Immature natural killer cell (primary cell): ENCODE measurements around the gene CARD11. TPM values are rescaled to one million over a fixed set of nuclear protein-coding genes. Genes with fewer than 3 reads are reported as not detected.
A peak's percentile ranks its signal among the peaks of the same experiment; 100 is the strongest.

Experiments used
- DNase-seq, 3 donors: peaks; one replicate each; pipeline ENCODE4 v3.0.0; 2022; ENCODE audit warnings: mixed read lengths in 1 of 3
- H3K27ac Mint-ChIP-seq, 6 donors: one replicate each; pipeline ENCODE4 v1.8.0; 2020; ENCODE audit warnings: mixed read lengths in 6 of 6, mild to moderate bottlenecking in 5 of 6, inconsistent platforms in 4 of 6, moderate library complexity in 3 of 6
- H3K27me3 Mint-ChIP-seq, 3 donors: one replicate each; pipeline ENCODE4 v1.8.0; 2020 to 2021; ENCODE audit warnings: low read depth in 3 of 3, mild to moderate bottlenecking in 3 of 3, mixed read lengths in 3 of 3, moderate library complexity in 3 of 3, inconsistent platforms in 1 of 3
- H3K36me3 Mint-ChIP-seq, 3 donors: one replicate each; pipeline ENCODE4 v1.8.0; 2020; ENCODE audit warnings: mixed read lengths in 3 of 3, inconsistent platforms in 2 of 3, mild to moderate bottlenecking in 2 of 3
- H3K4me1 Mint-ChIP-seq, 2 donors: one replicate each; pipeline ENCODE4 v1.8.0; 2020; ENCODE audit warnings: inconsistent platforms in 2 of 2, mild to moderate bottlenecking in 2 of 2, mixed read lengths in 2 of 2, moderate library complexity in 1 of 2
- H3K4me3 Mint-ChIP-seq, 5 donors: one replicate each; pipeline ENCODE4 v1.8.0; 2020; ENCODE audit warnings: mild to moderate bottlenecking in 5 of 5, mixed read lengths in 5 of 5, inconsistent platforms in 3 of 5, moderate library complexity in 3 of 5
- H3K9me3 Mint-ChIP-seq, 6 donors: one replicate each; pipeline ENCODE4 v1.8.0; 2020; ENCODE audit warnings: mild to moderate bottlenecking in 6 of 6, mixed read lengths in 6 of 6, inconsistent platforms in 4 of 6, moderate library complexity in 3 of 6
- polyA plus RNA-seq, 3 donors: library from polyadenylated mRNA; unstranded; fragments of 300-500 nt; fragmentation: Illumina TruSeq; gene quantifications; one replicate each; pipeline ENCODE4 v1.2.3, GENCODE V29; 2021

Gene CARD11
- polyA plus RNA-seq, 3 donors from 2014 or later: 3.3 to 76.5 (median 18.7) TPM

DNA sequence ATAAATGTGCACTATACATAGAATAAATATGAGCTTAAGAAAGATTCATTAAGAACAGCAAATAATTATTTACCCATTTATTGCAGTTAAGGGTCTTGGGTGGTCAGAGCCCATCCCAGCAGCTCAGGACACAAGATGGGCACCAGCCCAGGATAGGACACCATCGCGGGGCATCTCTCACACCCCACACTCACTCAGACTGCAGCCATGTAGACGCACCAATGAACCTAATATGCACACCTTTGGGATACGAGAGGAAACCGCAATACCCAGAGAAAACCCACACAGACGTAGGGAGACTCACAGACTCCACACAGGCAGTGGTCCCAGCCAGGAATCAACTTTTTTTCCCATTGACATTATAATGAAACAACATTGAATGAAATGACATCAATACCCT is 36.0 kb downstream of the CARD11 start:
- H3K9me3 Mint-ChIP-seq: no peaks in the 10 kb centered on the region
- peak overlapping the region in 1 of 5 donors; percentile 2 for H3K4me3 Mint-ChIP-seq
- peak overlapping the region; percentile 58 to 91 (median 83) for H3K27ac Mint-ChIP-seq
- H3K4me1 Mint-ChIP-seq: peaks cover 76 to 82% of the 10 kb centered on the region in 2 donors
- peaks cover 6 to 11% (median 7%) of the 10 kb centered on the region in 3 donors for H3K36me3 Mint-ChIP-seq
- DNase-seq: no peak
- H3K27me3 Mint-ChIP-seq: peaks cover 0 to 2% (median 0%) of the 10 kb centered on the region in 3 donors

- H3K27ac Mint-ChIP-seq: peak overlapping the region in 3 of 6 donors; percentile 17 to 91 (median 58)
- no peak overlapping the region for H3K4me3 Mint-ChIP-seq
- H3K36me3 Mint-ChIP-seq: peaks cover 7 to 10% (median 8%) of the 10 kb centered on the region in 3 donors
- no peaks in the 10 kb centered on the region for H3K9me3 Mint-ChIP-seq
- DNase-seq: no peak
- peaks cover 73 to 82% of the 10 kb centered on the region in 2 donors for H3K4me1 Mint-ChIP-seq
- peaks cover 2 to 4% (median 3%) of the 10 kb centered on the region in 3 donors for H3K27me3 Mint-ChIP-seq
These were observed 38.4 kb downstream of the CARD11 start for GRCh38 chr7:3005257-3005656.

- H3K4me3 Mint-ChIP-seq: no peak overlapping the region
- peaks cover 73 to 82% of the 10 kb centered on the region in 2 donors for H3K4me1 Mint-ChIP-seq
These were observed 39.7 kb downstream of the CARD11 start for GRCh38 chr7:3003936-3004335.

DNA sequence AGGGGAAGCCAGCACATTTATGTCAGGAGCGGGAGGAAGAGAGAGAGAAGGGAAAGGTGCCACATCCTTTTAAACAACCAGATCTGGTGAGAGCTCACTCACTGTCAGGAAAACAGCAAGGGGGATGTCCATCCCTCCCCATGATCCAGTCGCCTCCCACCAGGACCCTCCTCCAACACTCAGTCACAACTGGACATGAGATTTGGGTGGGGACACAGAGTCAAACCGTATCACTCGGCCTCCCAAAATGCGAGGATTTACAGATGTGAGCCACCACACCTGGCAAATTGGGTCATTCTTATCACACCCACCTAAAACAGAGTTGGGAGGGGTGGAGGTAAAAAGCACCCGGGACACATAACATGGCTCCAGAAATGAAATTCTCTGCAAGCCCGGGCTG is 41.0 kb downstream of the CARD11 start:
- H3K27ac Mint-ChIP-seq: peak overlapping the region in 4 of 6 donors; percentile 20 to 80 (median 58)
- H3K4me3 Mint-ChIP-seq: no peak overlapping the region
- peaks cover 0 to 4% (median 3%) of the 10 kb centered on the region in 3 donors for H3K27me3 Mint-ChIP-seq
- peaks cover 8 to 17% (median 12%) of the 10 kb centered on the region in 3 donors for H3K36me3 Mint-ChIP-seq
- H3K4me1 Mint-ChIP-seq: peaks cover 66 to 76% of the 10 kb centered on the region in 2 donors
- DNase-seq: no peak
- no peaks in the 10 kb centered on the region for H3K9me3 Mint-ChIP-seq

More at GRCh38 chr7:3003936-3004335, 39.7 kb downstream of the CARD11 start:
- no peak for DNase-seq
- Mint-ChIP-seq H3K27me3 (peaks cover 0 to 4% (median 3%) of the 10 kb centered on the region in 3 donors), H3K27ac (peak overlapping the region in 4 of 6 donors; percentile 38 to 76 (median 63)), H3K36me3 (peaks cover 8 to 14% (median 13%) of the 10 kb centered on the region in 3 donors), H3K9me3 (no peaks in the 10 kb centered on the region)

DNA sequence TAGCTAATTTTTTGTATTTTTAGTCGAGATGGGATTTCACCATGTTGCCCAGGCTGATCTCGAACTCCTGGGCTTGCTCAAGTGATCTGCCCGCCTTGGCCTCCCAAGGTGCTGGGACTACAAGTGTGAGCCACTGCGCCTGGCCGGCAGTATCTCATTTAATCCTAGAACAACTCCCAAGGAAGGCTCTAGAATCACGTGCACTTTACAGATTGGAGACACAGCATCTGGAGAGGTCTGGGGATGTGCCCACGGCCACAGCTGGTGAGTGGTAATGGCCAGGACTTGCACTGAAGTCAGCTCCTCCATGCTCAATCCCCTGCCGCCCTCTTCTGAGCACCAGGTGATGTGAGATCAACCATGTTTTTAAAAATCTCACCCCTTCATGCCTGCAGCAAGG is 43.1 kb downstream of the CARD11 start:
- H3K9me3 Mint-ChIP-seq: no peaks in the 10 kb centered on the region
- H3K4me3 Mint-ChIP-seq: no peak overlapping the region
- DNase-seq: no peak
- H3K36me3 Mint-ChIP-seq: peaks cover 12 to 20% (median 13%) of the 10 kb centered on the region in 3 donors
- H3K27ac Mint-ChIP-seq: peak overlapping the region; percentile 54 to 76 (median 62)
- peaks cover 62 to 74% of the 10 kb centered on the region in 2 donors for H3K4me1 Mint-ChIP-seq
- H3K27me3 Mint-ChIP-seq: peaks cover 0 to 6% (median 4%) of the 10 kb centered on the region in 3 donors

DNA sequence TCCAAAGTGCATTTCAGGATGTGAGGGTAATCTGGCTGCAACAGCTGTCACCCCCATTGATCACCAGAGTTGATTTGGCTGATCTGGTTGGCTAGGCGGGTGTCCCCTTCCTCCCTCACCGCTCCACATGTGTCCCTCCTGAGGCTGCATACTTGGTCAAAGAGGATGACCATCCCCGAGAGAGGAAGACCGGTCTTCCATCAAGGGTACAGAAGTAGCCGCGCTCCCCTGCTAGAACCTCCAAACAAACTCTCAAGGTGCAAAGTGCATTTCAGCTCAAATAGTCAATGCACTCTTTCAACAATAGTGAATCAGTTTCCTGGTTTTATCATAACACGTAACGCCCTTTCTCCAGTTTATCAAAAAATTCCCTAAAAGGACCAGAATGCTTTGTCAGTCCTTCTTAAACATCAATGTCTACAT is 44.6 kb downstream of the CARD11 start:
- Mint-ChIP-seq H3K4me3 (no peak overlapping the region), H3K27me3 (peaks cover 0 to 6% (median 4%) of the 10 kb centered on the region in 3 donors), H3K4me1 (peaks cover 74 to 88% of the 10 kb centered on the region in 2 donors), H3K36me3 (peaks cover 24 to 30% (median 24%) of the 10 kb centered on the region in 3 donors), H3K27ac (peak overlapping the region; percentile 54 to 89 (median 83)), H3K9me3 (no peaks in the 10 kb centered on the region)
- DNase-seq: no peak

DNA sequence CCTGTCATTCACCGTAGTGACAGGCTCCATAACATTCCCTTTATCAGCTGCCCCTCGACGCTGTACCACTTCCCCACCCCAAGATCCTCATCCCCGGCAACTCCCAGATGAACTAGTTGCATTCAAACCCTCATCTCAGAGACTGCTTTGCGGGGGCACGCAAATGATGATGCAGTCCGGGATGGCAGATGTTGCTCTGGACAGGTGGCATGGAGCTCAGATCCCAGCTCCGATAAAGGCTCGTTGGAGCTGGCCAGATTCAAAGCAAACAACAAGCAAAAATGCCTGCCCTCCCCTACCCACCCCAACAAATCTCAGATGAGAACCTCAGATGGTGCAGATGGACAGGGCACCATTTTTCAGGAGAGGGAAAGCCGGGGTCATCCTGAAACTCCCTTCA is 46.7 kb downstream of the CARD11 start:
- DNase-seq: no peak
- peaks cover 25 to 36% (median 29%) of the 10 kb centered on the region in 3 donors for H3K36me3 Mint-ChIP-seq
- peaks cover 75 to 91% of the 10 kb centered on the region in 2 donors for H3K4me1 Mint-ChIP-seq
- peak overlapping the region; percentile 65 to 84 (median 76) for H3K27ac Mint-ChIP-seq
- no peak overlapping the region for H3K4me3 Mint-ChIP-seq
- H3K9me3 Mint-ChIP-seq: no peaks in the 10 kb centered on the region
- peaks cover 0 to 6% (median 4%) of the 10 kb centered on the region in 3 donors for H3K27me3 Mint-ChIP-seq

DNA sequence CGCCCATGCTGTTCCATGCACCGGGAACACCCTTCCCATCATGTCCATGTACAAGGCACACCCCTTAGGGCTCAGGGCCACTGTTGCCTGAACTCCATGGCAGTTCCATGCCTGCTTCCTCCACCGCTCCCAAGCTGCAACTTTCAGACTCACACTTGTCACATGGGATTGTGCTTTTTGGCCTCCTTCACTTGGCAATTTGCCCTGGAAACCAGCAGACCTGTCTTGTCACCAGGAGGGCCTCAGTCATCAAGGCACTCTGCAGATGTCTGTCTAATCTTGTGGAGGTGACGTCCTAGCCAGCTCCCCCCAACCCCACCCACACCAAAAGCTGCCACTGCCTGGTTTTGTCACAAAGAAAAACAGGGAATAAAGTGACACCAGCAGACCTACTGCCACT is 47.5 kb downstream of the CARD11 start:
- Mint-ChIP-seq H3K9me3 (peaks cover 0 to 1% (median 0%) of the 10 kb centered on the region in 6 donors), H3K27ac (peak overlapping the region; percentile 65 to 87 (median 80)), H3K4me1 (peaks cover 73 to 90% of the 10 kb centered on the region in 2 donors), H3K27me3 (peaks cover 0 to 6% (median 1%) of the 10 kb centered on the region in 3 donors), H3K36me3 (peaks cover 29 to 41% (median 29%) of the 10 kb centered on the region in 3 donors), H3K4me3 (no peak overlapping the region)
- DNase-seq: no peak

DNA sequence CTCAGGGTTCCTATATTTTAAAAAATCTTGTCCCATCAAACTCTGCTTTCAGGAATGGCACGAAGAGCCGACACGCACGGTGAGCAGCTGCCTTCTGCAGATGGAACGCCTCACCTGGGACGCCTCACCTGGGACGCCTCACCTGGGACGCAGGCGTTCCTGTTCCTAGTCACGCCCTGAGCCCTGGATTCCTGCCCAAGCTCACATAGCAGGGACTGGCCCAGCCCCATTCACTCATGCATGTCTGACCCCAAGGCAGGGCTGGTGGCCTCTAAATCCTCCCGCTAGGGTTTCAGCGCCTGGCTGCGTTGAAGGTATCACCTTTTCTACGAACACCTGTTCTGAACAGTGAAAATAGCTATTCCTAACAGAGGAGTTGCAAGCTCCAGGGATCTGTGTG is 49.8 kb downstream of the CARD11 start:
- Mint-ChIP-seq H3K9me3 (peaks cover 0 to 3% (median 0%) of the 10 kb centered on the region in 6 donors), H3K27ac (peak overlapping the region in 2 of 6 donors; percentile 83 to 86), H3K27me3 (peaks cover 0 to 3% (median 0%) of the 10 kb centered on the region in 3 donors), H3K4me1 (peaks cover 67 to 87% of the 10 kb centered on the region in 2 donors), H3K4me3 (no peak overlapping the region), H3K36me3 (peaks cover 23 to 37% (median 29%) of the 10 kb centered on the region in 3 donors)
- no peak for DNase-seq

GRCh38 chr7:2993396-2993795 is 50.3 kb downstream of the CARD11 start:
- DNase-seq: no peak
- peaks cover 0 to 3% (median 0%) of the 10 kb centered on the region in 6 donors for H3K9me3 Mint-ChIP-seq
- no peak overlapping the region for H3K4me3 Mint-ChIP-seq
- H3K27me3 Mint-ChIP-seq: peaks cover 0 to 3% (median 0%) of the 10 kb centered on the region in 3 donors
- peaks cover 68 to 90% of the 10 kb centered on the region in 2 donors for H3K4me1 Mint-ChIP-seq
- H3K27ac Mint-ChIP-seq: peak overlapping the region in 4 of 6 donors; percentile 56 to 91 (median 84)
- peaks cover 23 to 37% (median 29%) of the 10 kb centered on the region in 3 donors for H3K36me3 Mint-ChIP-seq

DNA sequence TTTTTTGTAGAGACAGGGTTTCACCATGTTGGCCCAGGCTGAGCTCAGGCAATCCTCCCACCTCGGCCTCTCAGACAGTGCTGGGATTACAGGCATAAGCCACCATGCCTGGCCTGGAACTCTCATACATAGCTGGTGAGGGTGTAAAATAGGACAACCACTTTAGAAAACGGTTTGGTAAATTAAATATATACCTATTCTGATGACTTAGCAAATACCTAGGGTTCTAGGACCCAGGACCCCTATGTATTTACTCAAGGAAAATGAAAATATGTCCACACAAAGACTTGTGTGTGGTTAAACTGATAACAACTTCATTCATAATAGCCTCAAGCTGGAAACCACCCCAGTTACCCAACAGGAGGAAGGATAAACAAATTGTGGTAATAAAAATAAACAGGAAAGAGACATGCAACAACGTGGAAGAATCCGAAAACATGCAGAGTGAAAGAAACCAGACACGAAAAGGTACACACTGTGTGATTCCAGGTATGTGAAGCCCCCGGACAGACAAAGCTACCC is 52.7 kb downstream of the CARD11 start:
- Mint-ChIP-seq H3K27me3 (no peaks in the 10 kb centered on the region), H3K4me1 (peaks cover 74 to 95% of the 10 kb centered on the region in 2 donors), H3K27ac (peak overlapping the region; percentile 14 to 91 (median 58)), H3K36me3 (peaks cover 20 to 28% (median 28%) of the 10 kb centered on the region in 3 donors), H3K4me3 (peak overlapping the region in 1 of 5 donors; percentile 39), H3K9me3 (peaks cover 0 to 3% (median 0%) of the 10 kb centered on the region in 6 donors)
- no peak for DNase-seq

DNA sequence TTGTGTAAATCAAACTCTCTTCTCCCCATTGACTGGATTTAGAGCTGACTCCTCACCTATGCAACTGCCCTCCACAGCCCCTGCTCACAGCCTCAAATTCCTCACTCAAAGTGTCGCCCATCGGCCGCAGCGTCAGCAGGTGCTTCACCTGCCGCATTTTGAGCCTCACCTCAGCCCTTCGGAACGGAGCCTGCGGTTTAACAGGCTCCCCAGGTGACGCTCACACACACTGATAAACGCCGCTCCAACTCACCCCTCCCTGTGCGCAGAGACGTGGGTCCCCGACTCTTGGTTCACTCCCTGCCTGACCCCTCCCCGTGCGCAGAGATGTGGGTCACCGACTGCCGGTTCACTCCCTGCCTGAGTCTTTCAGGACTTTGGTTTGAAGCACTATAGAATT is 57.1 kb downstream of the CARD11 start:
- no peak overlapping the region for H3K4me3 Mint-ChIP-seq
- H3K27me3 Mint-ChIP-seq: peaks cover 2% of the 10 kb centered on the region in 3 donors
- H3K36me3 Mint-ChIP-seq: peaks cover 0 to 12% (median 7%) of the 10 kb centered on the region in 3 donors
- H3K4me1 Mint-ChIP-seq: peaks cover 83 to 97% of the 10 kb centered on the region in 2 donors
- H3K9me3 Mint-ChIP-seq: peaks cover 0 to 3% (median 0%) of the 10 kb centered on the region in 6 donors
- no peak for DNase-seq
- peak overlapping the region; percentile 54 to 97 (median 79) for H3K27ac Mint-ChIP-seq

- H3K4me1 Mint-ChIP-seq: peaks cover 85 to 98% of the 10 kb centered on the region in 2 donors
- H3K36me3 Mint-ChIP-seq: peaks cover 0 to 12% (median 4%) of the 10 kb centered on the region in 3 donors
- DNase-seq: no peak
- peaks cover 2 to 7% (median 5%) of the 10 kb centered on the region in 3 donors for H3K27me3 Mint-ChIP-seq
- peak overlapping the region in 1 of 5 donors; percentile 5 for H3K4me3 Mint-ChIP-seq
- no peaks in the 10 kb centered on the region for H3K9me3 Mint-ChIP-seq
- H3K27ac Mint-ChIP-seq: peak overlapping the region; percentile 84 to 99 (median 94)
These were observed 57.8 kb downstream of the CARD11 start for GRCh38 chr7:2985866-2986265.

GRCh38 chr7:2984091-2984490 is 59.6 kb downstream of the CARD11 start:
- Mint-ChIP-seq H3K27me3 (peaks cover 8 to 11% (median 8%) of the 10 kb centered on the region in 3 donors), H3K4me1 (peaks cover 91 to 98% of the 10 kb centered on the region in 2 donors), H3K36me3 (peaks cover 0 to 15% (median 4%) of the 10 kb centered on the region in 3 donors), H3K4me3 (peak overlapping the region; percentile 61 to 99 (median 93)), H3K9me3 (no peaks in the 10 kb centered on the region), H3K27ac (peak overlapping the region; percentile 91 to 99 (median 97))
- no peak for DNase-seq
